AG10803 (cell line): Measurements from ENCODE around the gene TMEM129.
A peak's percentile ranks its signal among the peaks of the same experiment; 100 is the strongest.

Experiments used
- DNase-seq: peaks from one replicate; pipeline ENCODE4 v3.0.0; 2010; ENCODE audit warnings: low read depth
- H3K4me3 ChIP-seq: 2 replicates; pipeline ENCODE4 v1.5.1; 2011; ENCODE audit warnings: mild to moderate bottlenecking, low read length, control low read depth
- CTCF ChIP-seq: conservative IDR thresholded peaks from 2 replicates; pipeline ENCODE4 v1.5.1; 2011; ENCODE audit warnings: mild to moderate bottlenecking, low read length, control low read depth, inconsistent platforms

Gene TMEM129

GRCh38 chr4:1721003-1721665 is at the start of gene TMEM129, which contains the start of gene TACC3:
TMEM129 (minus strand) TSS chr4:1721323; CDS start chr4:1720837, 486 bp downstream.
TACC3 (plus strand) TSS chr4:1721521; CDS start chr4:1723422, 1,901 bp downstream.
- H3K4me3 ChIP-seq = peak within 1 kb of the TSS; percentile 69
- no peak for TF ChIP-seq CTCF
- peak; percentile 89 for DNase-seq

- DNase-seq = no peak
- no peak overlapping the region for H3K4me3 ChIP-seq
Observed at GRCh38 chr4:1770791-1771231, 49.7 kb upstream of the TMEM129 start.

GRCh38 chr4:1770245-1770644 is 49.1 kb upstream of the TMEM129 start:
- no peak for DNase-seq
- H3K4me3 ChIP-seq = no peak overlapping the region
- TF ChIP-seq CTCF = no peak

More at GRCh38 chr4:1770791-1771231, 49.7 kb upstream of the TMEM129 start:
- TF ChIP-seq CTCF = no peak

GRCh38 chr4:1769692-1770091 is 48.6 kb upstream of the TMEM129 start:
- TF ChIP-seq CTCF = no peak
- no peak overlapping the region for H3K4me3 ChIP-seq
- DNase-seq = no peak

GRCh38 chr4:1768367-1769034 is 47.4 kb upstream of the TMEM129 start:
- DNase-seq = no peak
- no peak overlapping the region; the same call in 1 of the 2 replicates for H3K4me3 ChIP-seq

GRCh38 chr4:1767770-1768366 is 46.7 kb upstream of the TMEM129 start:
- H3K4me3 ChIP-seq = peak overlapping the region; percentile 41
- TF ChIP-seq CTCF = peak; percentile 39
- DNase-seq = peak; percentile 31

More at GRCh38 chr4:1768367-1769034, 47.4 kb upstream of the TMEM129 start:
- no peak for TF ChIP-seq CTCF
